Measurements from ENCODE around the gene SLC2A13.
"Not testable (repeated sequence)": the region's sequence is repeated elsewhere in the genome, so short reads cannot be mapped to it uniquely, and the experiment has no call there.

Gene SLC2A13

GRCh38 chr12:39795481-39795880 is 310.4 kb downstream of the SLC2A13 start:
- DNase-seq: no peak

GRCh38 chr12:39792938-39793337 is 312.9 kb downstream of the SLC2A13 start:
- DNase-seq: no peak

GRCh38 chr12:39788239-39788638 is 317.6 kb downstream of the SLC2A13 start:
- DNase-seq: no peak

- not testable (repeated sequence) for DNase-seq
These were observed 320.1 kb downstream of the SLC2A13 start for GRCh38 chr12:39785814-39786213.

- DNase-seq: no peak
These were observed 323.8 kb downstream of the SLC2A13 start for GRCh38 chr12:39782026-39782545.

- DNase-seq: no peak
These were observed 324.9 kb downstream of the SLC2A13 start for GRCh38 chr12:39780913-39781446.

- no peak for DNase-seq
These were observed 325.4 kb downstream of the SLC2A13 start for GRCh38 chr12:39780411-39780912.

- DNase-seq: no peak
These were observed 326.0 kb downstream of the SLC2A13 start for GRCh38 chr12:39779768-39780340.

- DNase-seq: no peak
These were observed 328.4 kb downstream of the SLC2A13 start for GRCh38 chr12:39777465-39777864.

- DNase-seq: no peak
These were observed 332.6 kb downstream of the SLC2A13 start for GRCh38 chr12:39773266-39773665.

GRCh38 chr12:39772821-39773259 is 333.0 kb downstream of the SLC2A13 start:
- DNase-seq: no peak

GRCh38 chr12:39771456-39771855 is 334.4 kb downstream of the SLC2A13 start:
- DNase-seq: no peak

GRCh38 chr12:39764944-39765560 is 340.8 kb downstream of the SLC2A13 start:
- peak; percentile 31 for DNase-seq

- no peak for DNase-seq
These were observed 342.1 kb downstream of the SLC2A13 start for GRCh38 chr12:39763890-39764169.

GRCh38 chr12:39763071-39763889 is 342.6 kb downstream of the SLC2A13 start:
- no peak for DNase-seq

- DNase-seq: no peak
These were observed 350.4 kb downstream of the SLC2A13 start for GRCh38 chr12:39755478-39755877.

- no peak for DNase-seq
These were observed 353.3 kb downstream of the SLC2A13 start for GRCh38 chr12:39752482-39753137.

GRCh38 chr12:39746151-39746550 is 359.7 kb downstream of the SLC2A13 start:
- not testable (repeated sequence) for DNase-seq

- DNase-seq: no peak
These were observed 362.2 kb downstream of the SLC2A13 start for GRCh38 chr12:39743655-39744054.

- DNase-seq: no peak
These were observed 369.5 kb downstream of the SLC2A13 start for GRCh38 chr12:39736406-39736805.

- peak; percentile 7 for DNase-seq
These were observed 382.1 kb downstream of the SLC2A13 start for GRCh38 chr12:39723831-39724230.

- DNase-seq: no peak
These were observed 383.4 kb downstream of the SLC2A13 start for GRCh38 chr12:39722504-39722903.

GRCh38 chr12:39713552-39713951 is 392.3 kb downstream of the SLC2A13 start:
- DNase-seq: no peak
